Neural progenitor cell (in vitro differentiated cells): ENCODE data around the gene ESF1.

Experiments
- CTCF ChIP-seq: fragments of 200-600 bp; sonication (generic); IDR thresholded peaks from 2 replicates; pipeline ENCODE4 v1.5.1; 2017; ENCODE audit warnings: antibody characterized with exemption, mild to moderate bottlenecking
- EZH2 ChIP-seq: fragments of 200-600 bp; sonication (generic); IDR thresholded peaks from 2 replicates; pipeline ENCODE4 v1.6.1; 2017; ENCODE audit warnings: antibody characterized with exemption, mild to moderate bottlenecking, moderate library complexity

DNA sequence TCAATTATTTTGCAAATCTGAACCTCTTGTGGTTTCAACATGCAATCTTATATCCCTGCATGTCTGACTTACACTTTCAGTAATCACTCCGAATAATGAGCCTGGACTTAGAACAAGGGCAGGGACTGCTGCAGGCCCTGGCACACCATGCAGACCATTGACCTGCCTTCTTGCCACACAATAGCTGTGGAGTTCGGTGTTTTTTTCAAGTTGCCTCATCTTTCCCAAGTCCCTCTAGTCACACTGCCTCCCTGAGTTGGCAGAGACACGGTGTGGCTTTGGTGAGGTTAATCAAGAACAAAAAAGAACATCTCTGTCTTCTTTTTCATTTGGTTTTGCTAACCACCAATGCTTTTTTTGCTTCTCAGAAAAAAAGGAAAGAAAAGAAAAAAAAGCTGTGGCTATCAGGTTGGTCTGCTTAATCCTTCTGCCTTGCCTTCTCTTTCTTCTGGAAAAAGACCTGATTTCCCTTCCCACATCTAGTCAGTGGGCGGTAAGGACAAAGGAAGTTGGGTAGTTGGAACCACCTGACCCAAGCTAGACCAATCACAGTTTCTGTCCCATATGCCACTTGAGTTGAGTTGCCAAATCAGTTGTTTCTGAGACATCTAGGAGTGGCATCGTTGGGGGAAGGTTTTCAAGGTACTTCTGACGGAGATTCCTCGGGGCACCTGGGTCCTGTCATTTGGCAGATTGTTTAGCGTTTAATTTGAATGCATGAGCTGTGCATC lies 90.1 kb downstream of the ESF1 start:
- no peak for TF ChIP-seq CTCF
- TF ChIP-seq EZH2, result no peak
